Measurements from ENCODE around the gene LINGO3.

LINGO3 gene

GRCh38 chr19:2344381-2344870, 36.5 kb upstream of the LINGO3 start:
- no peaks in the 10 kb centered on the region for H3K9me3 Mint-ChIP-seq
- DNase-seq (no peak), ATAC-seq (no peak)
- H3K4me1 Mint-ChIP-seq: no peaks in the 10 kb centered on the region
- no peak overlapping the region for H3K4me3 Mint-ChIP-seq
- no peaks in the 10 kb centered on the region for H3K36me3 Mint-ChIP-seq (ENCODE audit: low read depth)
- no peaks in the 10 kb centered on the region for H3K27me3 Mint-ChIP-seq
- no peak overlapping the region for H3K27ac Mint-ChIP-seq

GRCh38 chr19:2343289-2343982, 35.5 kb upstream of the LINGO3 start:
- H3K4me3 Mint-ChIP-seq: no peak overlapping the region

GRCh38 chr19:2342656-2343288, 34.8 kb upstream of the LINGO3 start:
- no peak for ATAC-seq

More at GRCh38 chr19:2343289-2343982, 35.5 kb upstream of the LINGO3 start:
- Mint-ChIP-seq H3K36me3 (ENCODE audit: low read depth) (no peaks in the 10 kb centered on the region), H3K4me1 (no peaks in the 10 kb centered on the region), H3K9me3 (no peaks in the 10 kb centered on the region), H3K27ac (no peak overlapping the region), H3K27me3 (no peaks in the 10 kb centered on the region)
- no peak for ATAC-seq
- DNase-seq: no peak

GRCh38 chr19:2341982-2342381, 34.0 kb upstream of the LINGO3 start:
- no peaks in the 10 kb centered on the region for H3K27me3 Mint-ChIP-seq
- ATAC-seq: no peak
- no peaks in the 10 kb centered on the region for H3K9me3 Mint-ChIP-seq
- no peak overlapping the region for H3K4me3 Mint-ChIP-seq
- no peaks in the 10 kb centered on the region for H3K4me1 Mint-ChIP-seq
- no peak for DNase-seq
- no peak overlapping the region for H3K27ac Mint-ChIP-seq
- H3K36me3 Mint-ChIP-seq (ENCODE audit: low read depth): no peaks in the 10 kb centered on the region

More at GRCh38 chr19:2342656-2343288, 34.8 kb upstream of the LINGO3 start:
- Mint-ChIP-seq H3K4me1 (no peaks in the 10 kb centered on the region), H3K36me3 (ENCODE audit: low read depth) (no peaks in the 10 kb centered on the region), H3K9me3 (no peaks in the 10 kb centered on the region), H3K27ac (no peak overlapping the region), H3K27me3 (no peaks in the 10 kb centered on the region), H3K4me3 (no peak overlapping the region)
- no peak for DNase-seq

GRCh38 chr19:2341244-2341751, 33.3 kb upstream of the LINGO3 start:
- no peak overlapping the region for H3K27ac Mint-ChIP-seq
- DNase-seq (no peak), ATAC-seq (no peak)
- H3K27me3 Mint-ChIP-seq: no peaks in the 10 kb centered on the region
- peaks cover 2% of the 10 kb centered on the region for H3K9me3 Mint-ChIP-seq
- H3K36me3 Mint-ChIP-seq (ENCODE audit: low read depth): no peaks in the 10 kb centered on the region
- H3K4me3 Mint-ChIP-seq: no peak overlapping the region
- H3K4me1 Mint-ChIP-seq: no peaks in the 10 kb centered on the region

GRCh38 chr19:2340496-2341243, 32.7 kb upstream of the LINGO3 start:
- Mint-ChIP-seq H3K36me3 (ENCODE audit: low read depth) (peaks cover 3% of the 10 kb centered on the region), H3K4me1 (peaks cover 3% of the 10 kb centered on the region), H3K4me3 (no peak overlapping the region), H3K27ac (no peak overlapping the region), H3K27me3 (no peaks in the 10 kb centered on the region), H3K9me3 (peaks cover 8% of the 10 kb centered on the region)
- DNase-seq: no peak
- ATAC-seq: no peak

GRCh38 chr19:2339644-2340310, 31.8 kb upstream of the LINGO3 start:
- H3K27me3 Mint-ChIP-seq: no peaks in the 10 kb centered on the region
- peaks cover 6% of the 10 kb centered on the region for H3K36me3 Mint-ChIP-seq (ENCODE audit: low read depth)
- H3K4me3 Mint-ChIP-seq: no peak overlapping the region
- peaks cover 10% of the 10 kb centered on the region for H3K9me3 Mint-ChIP-seq
- no peak for ATAC-seq
- no peak overlapping the region for H3K27ac Mint-ChIP-seq
- H3K4me1 Mint-ChIP-seq: peaks cover 4% of the 10 kb centered on the region
- DNase-seq: no peak

- Mint-ChIP-seq H3K27me3 (no peaks in the 10 kb centered on the region), H3K4me1 (peaks cover 6% of the 10 kb centered on the region), H3K27ac (no peak overlapping the region), H3K36me3 (ENCODE audit: low read depth) (peaks cover 7% of the 10 kb centered on the region), H3K4me3 (no peak overlapping the region), H3K9me3 (peaks cover 10% of the 10 kb centered on the region)
- ATAC-seq (no peak), DNase-seq (no peak)
Observed at GRCh38 chr19:2338751-2339643, 31.0 kb upstream of the LINGO3 start.

- no peak overlapping the region for H3K27ac Mint-ChIP-seq
- H3K27me3 Mint-ChIP-seq: no peaks in the 10 kb centered on the region
- H3K9me3 Mint-ChIP-seq: peaks cover 10% of the 10 kb centered on the region
- H3K36me3 Mint-ChIP-seq (ENCODE audit: low read depth): peaks cover 7% of the 10 kb centered on the region
- DNase-seq (no peak), ATAC-seq (no peak)
- peaks cover 10% of the 10 kb centered on the region for H3K4me1 Mint-ChIP-seq
- H3K4me3 Mint-ChIP-seq: no peak overlapping the region
Observed at GRCh38 chr19:2338055-2338615, 30.2 kb upstream of the LINGO3 start.

- peaks cover 7% of the 10 kb centered on the region for H3K36me3 Mint-ChIP-seq (ENCODE audit: low read depth)
- H3K27me3 Mint-ChIP-seq: no peaks in the 10 kb centered on the region
- DNase-seq (no peak), ATAC-seq (no peak)
- H3K27ac Mint-ChIP-seq: no peak overlapping the region
- H3K4me3 Mint-ChIP-seq: no peak overlapping the region
- peaks cover 10% of the 10 kb centered on the region for H3K9me3 Mint-ChIP-seq
- H3K4me1 Mint-ChIP-seq: peaks cover 14% of the 10 kb centered on the region
Observed at GRCh38 chr19:2337329-2337707, 29.4 kb upstream of the LINGO3 start.

- Mint-ChIP-seq H3K4me3 (no peak overlapping the region), H3K9me3 (peaks cover 10% of the 10 kb centered on the region), H3K36me3 (ENCODE audit: low read depth) (peaks cover 7% of the 10 kb centered on the region), H3K27ac (no peak overlapping the region), H3K27me3 (no peaks in the 10 kb centered on the region), H3K4me1 (peaks cover 20% of the 10 kb centered on the region)
- ATAC-seq (no peak), DNase-seq (no peak)
Observed at GRCh38 chr19:2336528-2337328, 28.8 kb upstream of the LINGO3 start.

GRCh38 chr19:2335848-2336247, 27.9 kb upstream of the LINGO3 start:
- peaks cover 29% of the 10 kb centered on the region for H3K4me1 Mint-ChIP-seq

More at GRCh38 chr19:2335848-2336247, 27.9 kb upstream of the LINGO3 start:
- H3K27me3 Mint-ChIP-seq: no peaks in the 10 kb centered on the region
- DNase-seq (no peak), ATAC-seq (no peak)
- peaks cover 7% of the 10 kb centered on the region for H3K36me3 Mint-ChIP-seq (ENCODE audit: low read depth)
- peak overlapping the region; percentile 59 for H3K27ac Mint-ChIP-seq
- H3K4me3 Mint-ChIP-seq: no peak overlapping the region
- peaks cover 10% of the 10 kb centered on the region for H3K9me3 Mint-ChIP-seq
